CD8-positive, alpha-beta memory T cell (primary cell): ENCODE results near the gene UPK2. TPM values are rescaled to one million over a fixed set of nuclear protein-coding genes. Genes with fewer than 3 reads are reported as not detected.
A peak's percentile ranks its signal among the peaks of the same experiment; 100 is the strongest.
"Not testable (repeated sequence)": the region's sequence is repeated elsewhere in the genome, so short reads cannot be mapped to it uniquely, and the experiment has no call there.

ENCODE experiments used
- CTCF ChIA-PET: fragments of 350-600 bp; sonication (Branson Sonifier 250); formaldehyde crosslinking; loops from one replicate; lab custom pipeline; 2021; ENCODE audit warnings: antibody characterized with exemption; lab: Charles Lee
- POLR2A ChIA-PET: fragments of 350-600 bp; sonication (Branson Sonifier 250); formaldehyde crosslinking; loops from one replicate; lab custom pipeline; 2021; ENCODE audit warnings: antibody characterized with exemption; lab: Charles Lee
- DNase-seq, 5 donors: peaks; one replicate each; pipeline versions ENCODE4 v3.0.0 to v3.0.0-alpha.2; 2020 to 2022; ENCODE audit warnings: mixed read lengths in 1 of 5
- H3K27ac ChIP-seq: one replicate; pipeline ENCODE4 v1.7.0; 2013; ENCODE audit warnings: low read depth, mild to moderate bottlenecking, low read length, moderate library complexity
- H3K27me3 ChIP-seq: 2 replicates; pipeline ENCODE4 v1.7.0; 2013; ENCODE audit warnings: low read length, mild to moderate bottlenecking; ENCODE audit not compliant: insufficient read depth, poor library complexity, severe bottlenecking
- H3K36me3 ChIP-seq: 2 replicates; pipeline ENCODE4 v1.7.0; 2013; ENCODE audit warnings: mild to moderate bottlenecking, low read length, moderate library complexity; ENCODE audit not compliant: insufficient read depth
- H3K4me1 ChIP-seq: 2 replicates; pipeline ENCODE4 v1.7.0; 2013; ENCODE audit warnings: mild to moderate bottlenecking, low read length, moderate library complexity; ENCODE audit not compliant: insufficient read depth
- H3K4me3 ChIP-seq: 2 replicates; pipeline ENCODE4 v1.7.0; 2013; ENCODE audit warnings: mild to moderate bottlenecking, low read length
- H3K9me3 ChIP-seq: 2 replicates; pipeline ENCODE4 v1.7.0; 2013; ENCODE audit warnings: mild to moderate bottlenecking, low read length
- H3K27ac Mint-ChIP-seq, 8 donors: one replicate each; pipeline ENCODE4 v1.8.0; 2020 to 2021; ENCODE audit warnings: mixed read lengths in 8 of 8, mild to moderate bottlenecking in 6 of 8, inconsistent platforms in 3 of 8, moderate library complexity in 3 of 8
- H3K27me3 Mint-ChIP-seq, 2 donors: one replicate each; pipeline ENCODE4 v1.8.0; 2020 to 2021; ENCODE audit warnings: mixed read lengths in 2 of 2, mild to moderate bottlenecking in 1 of 2, moderate library complexity in 1 of 2
- H3K36me3 Mint-ChIP-seq, 3 donors: one replicate each; pipeline ENCODE4 v1.8.0; 2020 to 2021; ENCODE audit warnings: mixed read lengths in 3 of 3, inconsistent platforms in 1 of 3, mild to moderate bottlenecking in 1 of 3
- H3K4me1 Mint-ChIP-seq, 3 donors: one replicate each; pipeline ENCODE4 v1.8.0; 2020 to 2021; ENCODE audit warnings: mixed read lengths in 3 of 3, inconsistent platforms in 1 of 3, mild to moderate bottlenecking in 1 of 3
- H3K4me3 Mint-ChIP-seq, 7 donors: one replicate each; pipeline ENCODE4 v1.8.0; 2020 to 2021; ENCODE audit warnings: mixed read lengths in 7 of 7, mild to moderate bottlenecking in 6 of 7, moderate library complexity in 4 of 7, inconsistent platforms in 2 of 7
- H3K9me3 Mint-ChIP-seq, 5 donors: one replicate each; pipeline ENCODE4 v1.8.0; 2020 to 2022; ENCODE audit warnings: mixed read lengths in 5 of 5, mild to moderate bottlenecking in 3 of 5, moderate library complexity in 2 of 5, inconsistent platforms in 1 of 5
- polyA plus RNA-seq: library from polyadenylated mRNA; unstranded; fragments of 300-500 nt; fragmentation: Illumina TruSeq; gene quantifications from one replicate; pipeline ENCODE4 v1.2.3, GENCODE V29; 2021
- total RNA-seq, 2 experiments: library from RNA; stranded (reverse); gene quantifications; one replicate each; pipeline ENCODE4 v1.2.3, GENCODE V29; 2021

The UPK2 gene
- total and polyA plus RNA-seq, 3 experiments from 2014 or later, result 0.22 TPM; not detected in 2

GRCh38 chr11:118984337-118984736, 28.2 kb downstream of the UPK2 start:
- H3K36me3 ChIP-seq, H3K9me3 ChIP-seq, H3K4me1 ChIP-seq, H3K27ac Mint-ChIP-seq, H3K27me3 ChIP-seq, H3K9me3 Mint-ChIP-seq, H3K4me3 Mint-ChIP-seq, H3K27me3 Mint-ChIP-seq, H3K27ac ChIP-seq, DNase-seq, H3K4me3 ChIP-seq, H3K36me3 Mint-ChIP-seq, H3K4me1 Mint-ChIP-seq: not testable (repeated sequence)
- CTCF ChIA-PET, result interaction anchor here (0.7 kb wide), 1 partner anchor 415 kb away, joined by 3 read pairs; no protein-coding TSS in a partner anchor
- POLR2A ChIA-PET, result interaction anchor here (0.6 kb wide), 1 partner anchor 352 kb away, joined by 10 read pairs; no protein-coding TSS in a partner anchor

GRCh38 chr11:118984825-118985224, 28.7 kb downstream of the UPK2 start:
- H3K9me3 Mint-ChIP-seq, result no peaks in the 10 kb centered on the region
- peaks cover 0 to 1% of the 10 kb centered on the region in 2 donors for H3K27me3 Mint-ChIP-seq
- H3K4me3 Mint-ChIP-seq, result no peak overlapping the region
- POLR2A ChIA-PET, result interaction anchor here (0.6 kb wide), 1 partner anchor 352 kb away, joined by 10 read pairs; no protein-coding TSS in a partner anchor
- no peak overlapping the region for H3K27ac ChIP-seq
- no peaks in the 10 kb centered on the region for H3K36me3 Mint-ChIP-seq
- H3K9me3 ChIP-seq, result no peaks in the 10 kb centered on the region
- H3K4me1 Mint-ChIP-seq, result no peaks in the 10 kb centered on the region
- CTCF ChIA-PET, result interaction anchor here (0.7 kb wide), 1 partner anchor 415 kb away, joined by 3 read pairs; no protein-coding TSS in a partner anchor
- no peak overlapping the region for H3K27ac Mint-ChIP-seq
- no peak for DNase-seq
- H3K4me1 ChIP-seq, result no peaks in the 10 kb centered on the region
- H3K36me3 ChIP-seq, result no peaks in the 10 kb centered on the region
- no peaks in the 10 kb centered on the region for H3K27me3 ChIP-seq
- H3K4me3 ChIP-seq, result no peak overlapping the region

- H3K27me3 ChIP-seq, result no peaks in the 10 kb centered on the region
- H3K4me3 ChIP-seq, result no peak overlapping the region
- no peaks in the 10 kb centered on the region for H3K9me3 ChIP-seq
- H3K36me3 ChIP-seq, result no peaks in the 10 kb centered on the region
- Mint-ChIP-seq H3K9me3 (no peaks in the 10 kb centered on the region), H3K27me3 (no peaks in the 10 kb centered on the region), H3K27ac (no peak overlapping the region), H3K36me3 (peaks cover 0 to 2% (median 0%) of the 10 kb centered on the region in 3 donors), H3K4me1 (no peaks in the 10 kb centered on the region), H3K4me3 (no peak overlapping the region)
- POLR2A ChIA-PET, result interaction anchor here (0.7 kb wide), 1 partner anchor 29 kb away, joined by 5 read pairs; no protein-coding TSS in a partner anchor
- CTCF ChIA-PET, result no interaction called here
- no peak overlapping the region for H3K27ac ChIP-seq
- no peaks in the 10 kb centered on the region for H3K4me1 ChIP-seq
- DNase-seq, result no peak
Observed at GRCh38 chr11:118988280-118988679, 32.2 kb downstream of the UPK2 start.

GRCh38 chr11:118991486-118992038, 35.5 kb downstream of the UPK2 start:
- H3K4me1 Mint-ChIP-seq, H3K4me1 ChIP-seq, POLR2A ChIA-PET, H3K9me3 Mint-ChIP-seq, H3K27me3 ChIP-seq, H3K36me3 Mint-ChIP-seq, H3K27me3 Mint-ChIP-seq, H3K4me3 ChIP-seq, CTCF ChIA-PET, H3K9me3 ChIP-seq, H3K36me3 ChIP-seq, DNase-seq, H3K27ac Mint-ChIP-seq, H3K4me3 Mint-ChIP-seq, H3K27ac ChIP-seq: not testable (repeated sequence)

DNA sequence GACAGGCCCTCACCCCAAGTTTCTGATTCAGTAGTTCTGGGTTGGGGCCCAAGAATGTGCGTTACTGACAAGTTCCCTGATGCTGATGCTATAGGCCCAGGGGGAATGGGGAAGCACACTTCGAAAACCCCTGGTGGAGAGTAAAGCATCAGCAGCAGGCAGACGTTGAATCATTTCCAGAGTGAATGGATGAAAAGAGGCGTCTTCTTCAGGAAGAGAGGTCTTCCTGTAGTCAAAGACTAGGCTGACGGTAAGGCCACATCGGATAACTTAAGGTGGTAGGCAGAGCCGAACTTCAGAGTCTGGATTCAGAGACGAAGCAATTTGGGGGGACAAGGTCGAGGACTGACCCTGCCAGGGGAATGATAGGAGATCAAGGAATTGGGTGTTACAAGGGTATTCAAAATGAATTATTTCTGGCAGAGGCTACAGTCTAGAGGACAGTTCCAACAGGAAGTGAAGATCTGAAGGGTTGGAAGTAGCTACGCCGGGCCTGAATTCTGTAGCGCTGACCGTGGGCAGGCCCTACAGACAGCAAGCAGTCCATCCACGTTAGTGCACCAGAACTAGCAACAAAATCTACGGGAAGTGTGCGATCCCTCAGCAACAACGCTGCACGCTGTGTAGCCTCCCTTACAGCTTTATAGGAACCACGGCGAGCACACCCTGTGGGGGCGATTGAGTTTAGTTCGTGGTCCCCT, 41.0 kb downstream of the UPK2 start:
- Histone ChIP-seq H3K4me1 (peaks cover 20% of the 10 kb centered on the region), H3K4me3 (peak overlapping the region; percentile 94), H3K36me3 (peaks cover 11% of the 10 kb centered on the region), H3K27me3 (no peaks in the 10 kb centered on the region), H3K9me3 (no peaks in the 10 kb centered on the region), H3K27ac (peak overlapping the region; percentile 84)
- peak in 4 of 5 donors; percentile 12 to 35 (median 16) for DNase-seq
- Mint-ChIP-seq H3K4me3 (peak overlapping the region; percentile 90 to 99 (median 94)), H3K36me3 (peaks cover 0 to 50% (median 6%) of the 10 kb centered on the region in 3 donors), H3K27ac (peak overlapping the region; percentile 79 to 100 (median 97)), H3K27me3 (peaks cover 0 to 3% of the 10 kb centered on the region in 2 donors), H3K9me3 (no peaks in the 10 kb centered on the region), H3K4me1 (peaks cover 33 to 46% (median 34%) of the 10 kb centered on the region in 3 donors)
- POLR2A ChIA-PET, result interaction anchor here (0.5 to 2.3 kb wide), 7 partner anchors 14 to 98 kb away, joined by 3 to 23 read pairs (median 5); partner anchors contain the start of genes RPS25 and TRAPPC4
- CTCF ChIA-PET, result interaction anchor here (0.9 to 2.5 kb wide), 9 partner anchors 19 to 389 kb away, joined by 3 to 11 read pairs (median 3); partner anchors contain the start of genes CBL, PHLDB1, RPS25 and TRAPPC4

GRCh38 chr11:118997627-118998387, 41.7 kb downstream of the UPK2 start, which contains the start of gene CENATAC:
TSS of gene CENATAC (plus strand) at chr11:118998138. CDS start at chr11:118998198, 60 bp downstream.
- POLR2A ChIA-PET, result interaction anchor here (0.5 to 2.3 kb wide), 6 partner anchors 15 to 97 kb away, joined by 3 to 23 read pairs (median 6); partner anchors contain the start of genes RPS25 and TRAPPC4

GRCh38 chr11:118998388-118998717, 42.3 kb downstream of the UPK2 start:
- Histone ChIP-seq H3K27ac (peak overlapping the region; percentile 84), H3K9me3 (no peaks in the 10 kb centered on the region), H3K27me3 (no peaks in the 10 kb centered on the region), H3K4me3 (peak overlapping the region; percentile 94), H3K4me1 (peaks cover 20% of the 10 kb centered on the region), H3K36me3 (peaks cover 16% of the 10 kb centered on the region)
- Mint-ChIP-seq H3K9me3 (no peaks in the 10 kb centered on the region), H3K27me3 (peaks cover 0 to 3% of the 10 kb centered on the region in 2 donors), H3K4me3 (peak overlapping the region; percentile 90 to 99 (median 94)), H3K36me3 (peaks cover 0 to 62% (median 12%) of the 10 kb centered on the region in 3 donors), H3K4me1 (peaks cover 33 to 49% (median 34%) of the 10 kb centered on the region in 3 donors), H3K27ac (peak overlapping the region; percentile 79 to 100 (median 97))
- no peak for DNase-seq
- CTCF ChIA-PET, result interaction anchor here (0.6 to 2.2 kb wide), 8 partner anchors 17 to 309 kb away, joined by 3 to 11 read pairs (median 3); partner anchors contain the start of genes RPS25 and TRAPPC4
- POLR2A ChIA-PET, result interaction anchor here (0.6 to 2.3 kb wide), 5 partner anchors 17 to 317 kb away, joined by 3 to 23 read pairs (median 5); partner anchors contain the start of genes RPS25 and TRAPPC4

More at GRCh38 chr11:118997627-118998387, 41.7 kb downstream of the UPK2 start, which contains the start of gene CENATAC:
- peak; percentile 94 to 98 (median 94) for DNase-seq
- H3K36me3 ChIP-seq, result peaks cover 12% of the 10 kb centered on the region
- no peaks in the 10 kb centered on the region for H3K27me3 ChIP-seq
- Mint-ChIP-seq H3K27me3 (peaks cover 0 to 3% of the 10 kb centered on the region in 2 donors), H3K36me3 (peaks cover 0 to 57% (median 8%) of the 10 kb centered on the region in 3 donors), H3K4me3 (peak within 1 kb of the TSS; percentile 90 to 99 (median 94)), H3K27ac (peak within 1 kb of the TSS; percentile 79 to 100 (median 97)), H3K9me3 (no peaks in the 10 kb centered on the region), H3K4me1 (peaks cover 33 to 46% (median 34%) of the 10 kb centered on the region in 3 donors)
- H3K4me3 ChIP-seq, result peak within 1 kb of the TSS; percentile 94
- CTCF ChIA-PET, result interaction anchor here (0.6 to 2.5 kb wide), 11 partner anchors 18 to 390 kb away, joined by 3 to 11 read pairs (median 3); partner anchors contain the start of genes CBL, PHLDB1, RPS25 and TRAPPC4
- peak within 1 kb of the TSS; percentile 84 for H3K27ac ChIP-seq
- peaks cover 20% of the 10 kb centered on the region for H3K4me1 ChIP-seq
- no peaks in the 10 kb centered on the region for H3K9me3 ChIP-seq
